Loucy (cell line): ENCODE results near the gene GABRR3.

Source experiments
- EZH2phosphoT487 ChIP-seq: fragments of 200-600 bp; IDR thresholded peaks from 2 replicates; pipeline ENCODE4 v1.6.1; 2018; ENCODE audit warnings: antibody characterized with exemption, mild to moderate bottlenecking, moderate library complexity, borderline replicate concordance
- TF ChIP-seq, protein P1 (sequence below): fragments of 200-600 bp; sonication (generic); conservative IDR thresholded peaks from 2 replicates; pipeline ENCODE4 v1.5.1; 2014; ENCODE audit warnings: mild to moderate bottlenecking, antibody characterized with exemption, low read length

- TF ChIP-seq, protein P1, sequence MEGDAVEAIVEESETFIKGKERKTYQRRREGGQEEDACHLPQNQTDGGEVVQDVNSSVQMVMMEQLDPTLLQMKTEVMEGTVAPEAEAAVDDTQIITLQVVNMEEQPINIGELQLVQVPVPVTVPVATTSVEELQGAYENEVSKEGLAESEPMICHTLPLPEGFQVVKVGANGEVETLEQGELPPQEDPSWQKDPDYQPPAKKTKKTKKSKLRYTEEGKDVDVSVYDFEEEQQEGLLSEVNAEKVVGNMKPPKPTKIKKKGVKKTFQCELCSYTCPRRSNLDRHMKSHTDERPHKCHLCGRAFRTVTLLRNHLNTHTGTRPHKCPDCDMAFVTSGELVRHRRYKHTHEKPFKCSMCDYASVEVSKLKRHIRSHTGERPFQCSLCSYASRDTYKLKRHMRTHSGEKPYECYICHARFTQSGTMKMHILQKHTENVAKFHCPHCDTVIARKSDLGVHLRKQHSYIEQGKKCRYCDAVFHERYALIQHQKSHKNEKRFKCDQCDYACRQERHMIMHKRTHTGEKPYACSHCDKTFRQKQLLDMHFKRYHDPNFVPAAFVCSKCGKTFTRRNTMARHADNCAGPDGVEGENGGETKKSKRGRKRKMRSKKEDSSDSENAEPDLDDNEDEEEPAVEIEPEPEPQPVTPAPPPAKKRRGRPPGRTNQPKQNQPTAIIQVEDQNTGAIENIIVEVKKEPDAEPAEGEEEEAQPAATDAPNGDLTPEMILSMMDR: no peak
- no peak for TF ChIP-seq EZH2phosphoT487
Measured at GRCh38 chr3:98010194-98010882, 24.8 kb downstream of the GABRR3 start.
